ENCODE data around the gene FBLIM1. TPM values are rescaled to one million over a fixed set of nuclear protein-coding genes. Genes with fewer than 3 reads are reported as not detected.

The FBLIM1 gene
- total and polyA plus RNA-seq, 9 donors, result 39.0 to 160 (median 67.6) TPM

GRCh38 chr1:15744122-15744679 lies 14.4 kb upstream of the FBLIM1 start:
- intact Hi-C loops (cut with DNase I), result loop anchor here in 3 of 4 donors (5.0 to 10.0 kb wide), 3 partner anchors 149 to 419 kb away; no protein-coding TSS in a partner anchor
- no peak for DNase-seq
- Histone ChIP-seq H3K27me3 (no peaks in the 10 kb centered on the region), H3K4me1 (ENCODE audit: insufficient read depth) (peaks cover 9% of the 10 kb centered on the region), H3K36me3 (no peaks in the 10 kb centered on the region), H3K4me3 (no peak overlapping the region), H3K9me3 (no peaks in the 10 kb centered on the region), H3K27ac (no peak overlapping the region)
- WGBS, 3 donors, result 81 to 84% (median 81%) methylated on average over 28 to 30 of the region's 30 CpGs
- TF ChIP-seq EP300 (IDR thresholded peaks at IDR 0.05) (no peak), CTCF (IDR thresholded peaks at IDR 0.05) (no peak), POLR2A (IDR thresholded peaks at IDR 0.05) (no peak)

DNA sequence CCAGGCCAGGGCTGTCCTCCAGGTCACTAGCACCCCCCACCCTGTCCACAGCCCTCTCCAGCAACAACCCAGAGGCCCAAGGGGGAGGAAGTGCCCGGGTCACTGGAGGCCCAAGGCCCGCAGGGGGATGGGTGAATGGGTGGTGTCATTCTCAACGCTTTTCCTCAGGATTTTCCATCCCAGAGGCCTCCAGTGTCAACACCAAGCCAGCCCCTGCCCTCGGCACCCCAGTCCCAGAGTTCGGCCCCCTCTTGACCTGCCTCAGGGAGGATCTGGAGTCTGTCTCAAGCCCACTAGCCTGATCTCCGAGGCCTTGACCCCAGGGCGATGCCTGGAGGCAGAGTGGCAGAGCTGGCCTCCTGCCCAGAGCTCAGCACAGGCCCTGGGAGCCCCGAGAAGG lies 11.2 kb upstream of the FBLIM1 start:
- Histone ChIP-seq H3K4me3 (no peak overlapping the region), H3K9me3 (no peaks in the 10 kb centered on the region), H3K27me3 (no peaks in the 10 kb centered on the region), H3K27ac (no peak overlapping the region), H3K36me3 (no peaks in the 10 kb centered on the region), H3K4me1 (ENCODE audit: insufficient read depth) (peaks cover 17% of the 10 kb centered on the region)
- WGBS, 3 donors, result 51 to 66% (median 58%) methylated on average over 8 of the region's 8 CpGs
- DNase-seq, result no peak
- intact Hi-C loops (cut with DNase I), result loop anchor here in 2 of 4 donors (10.0 kb wide), 2 partner anchors 153 to 423 kb away; no protein-coding TSS in a partner anchor
- TF ChIP-seq EP300 (IDR thresholded peaks at IDR 0.05) (no peak), POLR2A (IDR thresholded peaks at IDR 0.05) (no peak), CTCF (IDR thresholded peaks at IDR 0.05) (no peak)

- Histone ChIP-seq H3K27me3 (no peaks in the 10 kb centered on the region), H3K4me3 (no peak overlapping the region), H3K9me3 (no peaks in the 10 kb centered on the region), H3K4me1 (ENCODE audit: insufficient read depth) (peaks cover 17% of the 10 kb centered on the region), H3K27ac (no peak overlapping the region), H3K36me3 (no peaks in the 10 kb centered on the region)
- DNase-seq, result no peak
- TF ChIP-seq EP300 (IDR thresholded peaks at IDR 0.05) (no peak), CTCF (IDR thresholded peaks at IDR 0.05) (no peak), POLR2A (IDR thresholded peaks at IDR 0.05) (no peak)
- WGBS, 3 donors, result 83 to 91% (median 88%) methylated on average over 5 of the region's 5 CpGs
- intact Hi-C loops (cut with DNase I), result loop anchor here in 2 of 4 donors (10.0 kb wide), 2 partner anchors 153 to 423 kb away; no protein-coding TSS in a partner anchor
Measured at GRCh38 chr1:15748264-15748663, 10.3 kb upstream of the FBLIM1 start.

DNA sequence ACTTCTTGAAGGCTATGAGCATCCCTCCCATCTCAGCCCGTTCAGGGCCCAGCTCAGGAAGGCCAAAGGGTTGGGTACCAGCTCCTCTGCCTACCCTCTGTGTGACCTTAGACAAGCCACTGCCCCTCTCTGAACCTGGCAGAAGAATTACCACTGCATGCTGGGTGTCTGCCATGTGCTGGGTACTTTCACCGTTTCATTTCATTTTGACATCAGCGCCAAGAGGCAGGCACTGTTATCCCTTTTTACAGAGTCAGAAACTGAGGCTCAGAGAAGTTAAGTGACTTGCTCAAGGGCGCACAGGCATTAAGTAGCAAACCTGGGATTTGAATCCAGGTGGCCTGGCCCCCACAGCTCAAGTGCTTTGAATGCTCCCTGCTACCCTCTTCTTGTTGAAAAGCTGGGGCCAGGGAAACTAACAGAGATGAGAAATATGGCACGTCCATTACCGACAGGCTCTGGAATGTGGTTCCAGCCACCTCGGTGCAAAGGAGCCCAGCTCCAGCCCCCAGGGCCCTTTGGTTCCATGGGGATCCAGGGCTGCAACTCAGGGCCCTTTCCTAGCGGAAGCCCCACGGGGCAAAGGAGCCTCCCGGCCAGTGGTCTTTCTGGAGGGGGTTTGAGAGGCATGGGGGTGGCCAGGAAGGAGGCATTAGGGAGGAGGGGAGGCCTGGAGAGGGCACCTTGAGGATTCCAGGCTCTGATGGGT lies 9.8 kb upstream of the FBLIM1 start:
- Histone ChIP-seq H3K4me1 (ENCODE audit: insufficient read depth) (peaks cover 17% of the 10 kb centered on the region), H3K9me3 (no peaks in the 10 kb centered on the region), H3K27ac (no peak overlapping the region), H3K4me3 (no peak overlapping the region), H3K27me3 (no peaks in the 10 kb centered on the region), H3K36me3 (no peaks in the 10 kb centered on the region)
- intact Hi-C loops (cut with DNase I), result loop anchor here in 2 of 4 donors (10.0 kb wide), 2 partner anchors 154 to 424 kb away; no protein-coding TSS in a partner anchor
- WGBS, 3 donors, result 81 to 86% (median 81%) methylated on average over 10 of the region's 10 CpGs
- no peak for DNase-seq
- TF ChIP-seq EP300 (IDR thresholded peaks at IDR 0.05) (no peak), POLR2A (IDR thresholded peaks at IDR 0.05) (no peak), CTCF (IDR thresholded peaks at IDR 0.05) (no peak)
